GM12864 (cell line): Measurements from ENCODE around the gene KCNMA1.

Experiments
- DNase-seq: peaks from one replicate; pipeline ENCODE4 v3.0.0-alpha.2; 2011; ENCODE audit warnings: low read depth
- H3K4me3 ChIP-seq: 2 replicates; pipeline ENCODE4 v1.5.1; 2011; ENCODE audit warnings: mild to moderate bottlenecking, low read depth, low read length, control low read depth
- TF ChIP-seq, protein P1 (sequence below): IDR thresholded peaks from 2 replicates; pipeline ENCODE4 v1.5.1; 2011; ENCODE audit warnings: low read depth, mild to moderate bottlenecking, moderate library complexity, low read length, control low read depth, inconsistent platforms; ENCODE audit errors: missing control alignments

Gene KCNMA1

DNA sequence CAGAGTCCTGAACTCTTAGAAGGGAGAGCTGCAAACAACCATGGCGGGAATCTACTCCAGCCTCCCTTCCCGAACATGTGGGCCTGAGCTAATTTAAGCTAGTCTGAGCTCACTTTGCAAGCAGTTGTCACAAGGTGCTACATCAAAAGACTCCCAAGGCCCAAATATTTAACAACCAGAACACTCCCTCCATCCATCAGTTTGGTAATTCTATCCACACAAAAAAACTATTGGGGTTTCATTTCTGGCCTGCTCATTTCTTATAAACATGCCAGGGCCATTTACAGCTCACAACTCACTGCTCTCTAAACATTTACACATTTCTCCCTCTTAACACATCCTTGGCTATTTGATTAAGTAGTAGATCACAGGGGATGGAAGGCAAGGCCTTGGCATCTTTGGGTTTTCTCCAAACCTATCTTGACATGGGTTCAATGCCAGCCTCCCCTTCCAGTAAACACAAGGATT lies 263.4 kb downstream of the KCNMA1 start:
- TF ChIP-seq, protein P1, sequence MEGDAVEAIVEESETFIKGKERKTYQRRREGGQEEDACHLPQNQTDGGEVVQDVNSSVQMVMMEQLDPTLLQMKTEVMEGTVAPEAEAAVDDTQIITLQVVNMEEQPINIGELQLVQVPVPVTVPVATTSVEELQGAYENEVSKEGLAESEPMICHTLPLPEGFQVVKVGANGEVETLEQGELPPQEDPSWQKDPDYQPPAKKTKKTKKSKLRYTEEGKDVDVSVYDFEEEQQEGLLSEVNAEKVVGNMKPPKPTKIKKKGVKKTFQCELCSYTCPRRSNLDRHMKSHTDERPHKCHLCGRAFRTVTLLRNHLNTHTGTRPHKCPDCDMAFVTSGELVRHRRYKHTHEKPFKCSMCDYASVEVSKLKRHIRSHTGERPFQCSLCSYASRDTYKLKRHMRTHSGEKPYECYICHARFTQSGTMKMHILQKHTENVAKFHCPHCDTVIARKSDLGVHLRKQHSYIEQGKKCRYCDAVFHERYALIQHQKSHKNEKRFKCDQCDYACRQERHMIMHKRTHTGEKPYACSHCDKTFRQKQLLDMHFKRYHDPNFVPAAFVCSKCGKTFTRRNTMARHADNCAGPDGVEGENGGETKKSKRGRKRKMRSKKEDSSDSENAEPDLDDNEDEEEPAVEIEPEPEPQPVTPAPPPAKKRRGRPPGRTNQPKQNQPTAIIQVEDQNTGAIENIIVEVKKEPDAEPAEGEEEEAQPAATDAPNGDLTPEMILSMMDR = no peak
- H3K4me3 ChIP-seq = no peak overlapping the region
- no peak for DNase-seq

DNA sequence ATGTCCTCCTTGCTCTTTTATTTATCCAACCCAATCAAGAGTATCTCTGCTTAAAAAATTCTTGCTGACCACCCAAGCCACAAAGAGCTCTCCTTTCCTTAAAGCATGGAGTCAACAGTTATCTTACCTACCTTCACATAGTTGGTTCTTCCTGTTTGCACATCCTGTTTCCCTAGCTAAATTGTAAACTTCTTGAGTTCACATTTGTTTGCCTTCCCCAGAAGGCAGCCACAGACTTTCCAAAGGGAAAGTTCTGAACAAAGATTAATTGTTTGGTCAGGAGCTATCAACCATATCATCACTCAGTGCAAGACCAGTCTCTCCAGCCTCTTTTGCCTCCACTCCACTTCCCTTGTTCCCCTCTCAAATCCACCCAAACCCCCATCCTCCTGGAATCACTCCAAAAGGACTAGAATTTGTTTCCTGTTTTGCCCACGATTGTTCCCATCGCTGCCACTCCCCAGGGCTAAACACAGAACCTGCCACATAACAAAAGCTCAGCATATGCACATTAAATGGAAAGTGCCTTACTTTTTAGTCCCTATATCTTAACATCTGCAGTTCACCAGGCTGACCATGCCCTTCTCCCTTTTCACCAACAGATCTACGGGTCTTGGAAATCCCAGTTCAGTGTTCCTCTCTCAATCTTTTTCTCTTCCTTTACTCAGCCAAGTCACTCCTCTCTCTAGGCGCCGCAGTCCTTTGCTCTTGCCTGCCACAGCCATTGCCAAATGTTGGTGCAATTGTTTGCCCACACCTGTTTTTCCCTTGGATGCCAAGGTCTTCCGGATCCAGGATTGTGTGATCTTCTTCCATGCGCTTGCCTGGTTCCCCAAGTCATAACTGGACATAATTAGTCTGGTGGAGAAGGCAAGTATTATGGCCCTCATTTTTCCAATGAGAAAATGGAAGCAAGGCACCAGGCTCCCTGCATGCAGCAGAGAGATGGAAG lies 265.5 kb downstream of the KCNMA1 start:
- TF ChIP-seq, protein P1 = no peak
- DNase-seq = no peak
- no peak overlapping the region for H3K4me3 ChIP-seq

GRCh38 chr10:77371421-77371820 lies 266.2 kb downstream of the KCNMA1 start:
- TF ChIP-seq, protein P1 = no peak
- no peak overlapping the region for H3K4me3 ChIP-seq
- no peak for DNase-seq

GRCh38 chr10:77368006-77368405 lies 269.6 kb downstream of the KCNMA1 start:
- no peak for DNase-seq
- TF ChIP-seq, protein P1 = no peak
- no peak overlapping the region for H3K4me3 ChIP-seq

DNA sequence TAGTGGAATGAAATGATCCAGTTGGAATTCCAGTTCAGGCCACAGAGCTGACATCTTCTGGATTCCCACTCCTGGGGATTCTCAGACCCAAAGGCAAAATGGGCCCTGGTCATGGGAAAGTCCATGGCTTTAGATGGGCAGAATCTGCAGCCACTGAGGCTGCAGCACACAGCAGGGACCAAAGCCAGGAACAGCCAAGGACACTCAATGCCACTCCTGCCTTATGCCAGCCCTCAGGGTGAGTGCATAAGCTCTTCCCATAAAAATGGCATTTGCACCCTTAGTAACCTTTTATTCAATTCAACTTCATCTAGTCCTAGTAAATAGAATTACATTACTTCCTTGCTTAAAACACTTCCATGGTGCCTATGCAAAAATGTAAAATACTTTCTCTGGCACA lies 274.4 kb downstream of the KCNMA1 start:
- H3K4me3 ChIP-seq = no peak overlapping the region
- DNase-seq = no peak
- TF ChIP-seq, protein P1 = no peak

GRCh38 chr10:77361831-77362230 lies 275.8 kb downstream of the KCNMA1 start:
- TF ChIP-seq, protein P1 = no peak
- H3K4me3 ChIP-seq = no peak overlapping the region
- no peak for DNase-seq
